Brain pericyte (primary cell): ENCODE results near the gene VLDLR.
"Not testable (repeated sequence)": the region's sequence is repeated elsewhere in the genome, so short reads cannot be mapped to it uniquely, and the experiment has no call there.

Experiments
- DNase-seq: peaks from one replicate; pipeline ENCODE4 v3.0.0-alpha.2; 2012; ENCODE audit warnings: low read depth, low spot score

VLDLR gene

GRCh38 chr9:2663461-2664173 is 42.0 kb downstream of the VLDLR start:
- DNase-seq: no peak

- no peak for DNase-seq
Observed at GRCh38 chr9:2664174-2665065, 42.8 kb downstream of the VLDLR start.

- no peak for DNase-seq
Observed at GRCh38 chr9:2666569-2666968, 45.0 kb downstream of the VLDLR start.

GRCh38 chr9:2673161-2673560 is 51.6 kb downstream of the VLDLR start:
- DNase-seq: no peak

- DNase-seq: no peak
Observed at GRCh38 chr9:2674141-2674824, 52.7 kb downstream of the VLDLR start.

GRCh38 chr9:2675834-2676233 is 54.2 kb downstream of the VLDLR start:
- no peak for DNase-seq

- DNase-seq: no peak
Observed at GRCh38 chr9:2676466-2676865, 54.9 kb downstream of the VLDLR start.

- DNase-seq: no peak
Observed at GRCh38 chr9:2677915-2678889, 56.6 kb downstream of the VLDLR start.

- DNase-seq: no peak
Observed at GRCh38 chr9:2679011-2679410, 57.4 kb downstream of the VLDLR start.

- no peak for DNase-seq
Observed at GRCh38 chr9:2681981-2682380, 60.4 kb downstream of the VLDLR start.

GRCh38 chr9:2686911-2687310 is 65.3 kb downstream of the VLDLR start:
- DNase-seq: no peak

- DNase-seq: no peak
Observed at GRCh38 chr9:2688636-2689035, 67.0 kb downstream of the VLDLR start.

GRCh38 chr9:2691212-2691611 is 69.6 kb downstream of the VLDLR start:
- no peak for DNase-seq

- no peak for DNase-seq
Observed at GRCh38 chr9:2691626-2692025, 70.0 kb downstream of the VLDLR start.

- DNase-seq: no peak
Observed at GRCh38 chr9:2693056-2693455, 71.5 kb downstream of the VLDLR start.

- no peak for DNase-seq
Observed at GRCh38 chr9:2697492-2697891, 75.9 kb downstream of the VLDLR start.

- DNase-seq: no peak
Observed at GRCh38 chr9:2700398-2700797, 78.8 kb downstream of the VLDLR start.

GRCh38 chr9:2700909-2701550 is 79.4 kb downstream of the VLDLR start:
- DNase-seq: no peak

GRCh38 chr9:2704504-2704903 is 82.9 kb downstream of the VLDLR start:
- DNase-seq: no peak

- DNase-seq: not testable (repeated sequence)
Observed at GRCh38 chr9:2707256-2707655, 85.7 kb downstream of the VLDLR start.
